Esophagus muscularis mucosa (tissue), 4 donors: ENCODE results near the gene NBEA.

ENCODE experiments used
- CTCF ChIP-seq, 3 experiments: fragments of 200-600 bp in 2 of 3; fragments of 450-650 bp in 1 of 3; sonication (generic) in 2 of 3; IDR thresholded peaks; one replicate each; pipeline ENCODE4 v1.5.1; 2017 to 2019; ENCODE audit warnings: antibody characterized with exemption in 3 of 3, mild to moderate bottlenecking in 2 of 3, moderate library complexity in 1 of 3
- EP300 ChIP-seq: sonication (generic); formaldehyde crosslinking; IDR thresholded peaks from one replicate; pipeline ENCODE4 v1.6.1; 2017; ENCODE audit warnings: antibody characterized with exemption
- POLR2A ChIP-seq: fragments of 450-650 bp; IDR thresholded peaks from one replicate; pipeline ENCODE4 v1.6.1; 2017; ENCODE audit warnings: antibody characterized with exemption, moderate library complexity, mild to moderate bottlenecking, low read depth
- POLR2AphosphoS5 ChIP-seq, 2 donors: sonication (generic); formaldehyde crosslinking; IDR thresholded peaks; one replicate each; pipeline ENCODE4 v1.6.1; 2017; ENCODE audit warnings: antibody characterized with exemption in 2 of 2

- TF ChIP-seq POLR2AphosphoS5 (IDR thresholded peaks at IDR 0.05) (peak in 1 of 2 donors; percentile 55), CTCF (IDR thresholded peaks at IDR 0.05) (no peak), POLR2A (no peak), EP300 (no peak)
Measured at GRCh38 chr13:35475960-35476943, 534.2 kb downstream of the NBEA start, which contains the start of gene MAB21L1.
